Measurements from ENCODE around the gene ZNF654. TPM values are rescaled to one million over a fixed set of nuclear protein-coding genes. Genes with fewer than 3 reads are reported as not detected.
A peak's percentile ranks its signal among the peaks of the same experiment; 100 is the strongest.

Gene ZNF654
- polyA plus RNA-seq, 3 donors: 3.0 to 7.2 (median 4.8) TPM

- H3K36me3 Mint-ChIP-seq: peaks cover 21 to 36% of the 10 kb centered on the region in 2 donors
- H3K9me3 ChIP-seq (replicated peaks in 1 of 2; ENCODE audit: control insufficient read depth in 1 of 2, insufficient read depth in 1 of 2, low read length in 2 of 2): no peaks in the 10 kb centered on the region
- peak; percentile 0 to 32 (median 6) for DNase-seq
- peaks cover 49% of the 10 kb centered on the region for H3K79me2 ChIP-seq (ENCODE audit: insufficient read depth, low read length)
- WGBS (ENCODE audit: insufficient coverage): no CpG with 5 or more reads among the region's 1 CpG
- intact Hi-C loops (cut with micrococcal nuclease): loop anchor here in 1 of 2 donors (10.0 kb wide), 1 partner anchor 47 kb away; no protein-coding TSS in a partner anchor
- H3K4me1 Mint-ChIP-seq: peaks cover under 1% of the 10 kb centered on the region
- H3K9me3 Mint-ChIP-seq: no peaks in the 10 kb centered on the region
- no peak overlapping the region for H3K4me2 ChIP-seq (replicated peaks; ENCODE audit: extremely low read depth, low read length, poor library complexity, severe bottlenecking)
- H3K27ac Mint-ChIP-seq: no peak overlapping the region
- H2AFZ ChIP-seq (ENCODE audit: insufficient read depth, low read depth, low read length, poor library complexity, severe bottlenecking): no peak overlapping the region
- no peak overlapping the region for H3K27ac ChIP-seq (ENCODE audit: low read depth in 1 of 2, low read length in 2 of 2)
- no peak overlapping the region for H3K9ac ChIP-seq (ENCODE audit: insufficient read depth, low read length, poor library complexity, severe bottlenecking)
- no peak overlapping the region for H3K4me3 ChIP-seq (replicated peaks in 1 of 3; ENCODE audit: low read depth in 2 of 3, low read length in 3 of 3)
- H3K4me1 ChIP-seq (ENCODE audit: control insufficient read depth in 1 of 2, insufficient read depth in 2 of 2, low read length in 2 of 2): peaks cover 0 to 1% of the 10 kb centered on the region in 2 donors
- no peak for TF ChIP-seq CTCF (IDR thresholded peaks at IDR 0.05)
- no peaks in the 10 kb centered on the region for H3K27me3 Mint-ChIP-seq (ENCODE audit: low read depth in 3 of 3)
- no peaks in the 10 kb centered on the region for H3K27me3 ChIP-seq (ENCODE audit: control insufficient read depth in 2 of 2, insufficient read depth in 2 of 2, low read length in 2 of 2)
- peaks cover 7 to 29% of the 10 kb centered on the region in 2 donors for H3K36me3 ChIP-seq (replicated peaks in 1 of 2; ENCODE audit: control insufficient read depth in 1 of 2, insufficient read depth in 2 of 2, low read length in 2 of 2)
- no peak overlapping the region for H3K4me3 Mint-ChIP-seq
- peaks cover 6% of the 10 kb centered on the region for H4K20me1 ChIP-seq (ENCODE audit: insufficient read depth, low read length)
Measured at GRCh38 chr3:88112289-88112688, 53.2 kb downstream of the ZNF654 start.

GRCh38 chr3:88113311-88114162 lies 54.5 kb downstream of the ZNF654 start:
- no CpG with 5 or more reads among the region's 5 CpGs for WGBS (ENCODE audit: insufficient coverage)
- H4K20me1 ChIP-seq (ENCODE audit: insufficient read depth, low read length): peaks cover 10% of the 10 kb centered on the region
- no peak overlapping the region for H3K27ac ChIP-seq (ENCODE audit: low read depth in 1 of 2, low read length in 2 of 2)
- H3K27me3 ChIP-seq (ENCODE audit: control insufficient read depth in 2 of 2, insufficient read depth in 2 of 2, low read length in 2 of 2): no peaks in the 10 kb centered on the region
- TF ChIP-seq CTCF (IDR thresholded peaks at IDR 0.05): peak; percentile 87
- H2AFZ ChIP-seq (ENCODE audit: insufficient read depth, low read depth, low read length, poor library complexity, severe bottlenecking): no peak overlapping the region
- DNase-seq: peak; percentile 51 to 66 (median 61)
- H3K9ac ChIP-seq (ENCODE audit: insufficient read depth, low read length, poor library complexity, severe bottlenecking): no peak overlapping the region
- no peaks in the 10 kb centered on the region for H3K27me3 Mint-ChIP-seq (ENCODE audit: low read depth in 3 of 3)
- H3K4me3 Mint-ChIP-seq: no peak overlapping the region
- no peaks in the 10 kb centered on the region for H3K9me3 ChIP-seq (replicated peaks in 1 of 2; ENCODE audit: control insufficient read depth in 1 of 2, insufficient read depth in 1 of 2, low read length in 2 of 2)
- no peak overlapping the region for H3K4me2 ChIP-seq (replicated peaks; ENCODE audit: extremely low read depth, low read length, poor library complexity, severe bottlenecking)
- H3K27ac Mint-ChIP-seq: no peak overlapping the region
- peaks cover 8% of the 10 kb centered on the region for H3K4me1 Mint-ChIP-seq
- peaks cover 7 to 29% of the 10 kb centered on the region in 2 donors for H3K36me3 ChIP-seq (replicated peaks in 1 of 2; ENCODE audit: control insufficient read depth in 1 of 2, insufficient read depth in 2 of 2, low read length in 2 of 2)
- H3K4me3 ChIP-seq (replicated peaks in 1 of 3; ENCODE audit: low read depth in 2 of 3, low read length in 3 of 3): no peak overlapping the region
- H3K36me3 Mint-ChIP-seq: peaks cover 21 to 32% of the 10 kb centered on the region in 2 donors
- H3K9me3 Mint-ChIP-seq: no peaks in the 10 kb centered on the region
- peaks cover 46% of the 10 kb centered on the region for H3K79me2 ChIP-seq (ENCODE audit: insufficient read depth, low read length)
- intact Hi-C loops (cut with micrococcal nuclease): loop anchor here in 1 of 2 donors (10.0 kb wide), 1 partner anchor 49 kb away; no protein-coding TSS in a partner anchor
- peaks cover 2 to 11% of the 10 kb centered on the region in 2 donors for H3K4me1 ChIP-seq (ENCODE audit: control insufficient read depth in 1 of 2, insufficient read depth in 2 of 2, low read length in 2 of 2)
